Erythroblast (primary cell): ENCODE measurements around the gene GPR25.

Source experiments
- GATA1 ChIP-seq: IDR thresholded peaks from 2 replicates; pipeline ENCODE4 v1.6.1; 2011; ENCODE audit warnings: low read depth, mild to moderate bottlenecking, control low read depth, low read length, moderate library complexity
- POLR2A ChIP-seq: IDR thresholded peaks from 2 replicates; pipeline ENCODE4 v1.6.1; 2011; ENCODE audit warnings: mild to moderate bottlenecking, low read length

DNA sequence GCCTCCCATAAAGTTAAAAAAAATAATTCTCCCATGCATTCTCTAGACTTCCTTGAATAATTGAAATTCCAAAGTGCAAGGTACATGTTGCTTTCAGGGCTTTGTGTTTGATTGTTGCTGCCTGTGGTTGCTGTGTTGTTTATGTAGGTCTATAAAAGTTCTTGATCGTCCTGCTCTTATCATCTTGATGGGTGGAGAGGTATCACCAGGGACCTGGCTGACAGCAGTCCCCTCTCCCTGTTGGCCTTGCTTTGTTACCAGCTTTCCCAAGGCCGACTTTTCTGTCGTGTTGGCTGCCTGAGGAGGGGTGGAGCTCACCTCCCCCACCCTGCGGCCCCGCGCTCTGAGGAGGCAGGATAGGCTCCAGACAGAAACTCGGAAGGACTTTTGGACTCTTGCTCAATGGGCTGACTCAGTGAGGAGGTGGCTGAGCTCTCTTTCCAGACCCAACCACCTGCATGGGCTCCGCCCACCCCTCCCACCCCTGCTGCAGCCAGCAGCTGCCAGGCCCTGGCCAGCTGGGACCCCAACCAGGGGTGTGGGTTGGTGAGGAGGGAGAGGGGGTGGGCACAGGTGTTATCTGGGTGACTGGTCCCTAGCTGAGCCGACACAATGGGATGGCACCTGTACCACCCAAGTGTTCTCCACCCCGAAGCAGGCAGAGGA, 23.9 kb downstream of the GPR25 start:
- no peak for TF ChIP-seq POLR2A
- TF ChIP-seq GATA1, result no peak
